Medulla oblongata (tissue), 1 donor: ENCODE data around the gene FUCA1.
A peak's percentile ranks its signal among the peaks of the same experiment; 100 is the strongest.

ENCODE experiments used
- DNase-seq: peaks from one replicate; pipeline ENCODE4 v3.0.0-alpha.2; 2015; ENCODE audit errors: extremely low spot score

FUCA1 gene

DNA sequence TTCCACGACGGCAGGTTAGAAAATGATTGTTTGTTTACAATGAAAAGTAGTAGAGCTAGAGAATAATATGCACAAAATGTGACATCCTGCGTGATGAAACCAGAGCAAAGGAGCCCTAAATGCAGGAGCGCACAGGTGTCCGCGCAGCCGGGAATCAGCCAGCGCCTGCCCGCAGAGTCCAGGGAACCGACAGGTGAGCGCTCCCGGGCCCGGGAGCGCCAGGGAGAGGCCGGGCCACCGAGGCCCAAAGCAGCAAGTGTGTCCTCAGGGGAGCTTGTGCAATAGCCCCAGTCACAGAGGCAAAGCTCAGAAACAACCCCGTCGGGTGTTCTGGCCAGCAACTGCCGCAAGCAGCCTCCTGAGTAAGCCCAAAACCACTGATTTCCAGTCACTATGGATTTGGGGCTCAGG lies 66.7 kb downstream of the FUCA1 start:
- no peak for DNase-seq

DNA sequence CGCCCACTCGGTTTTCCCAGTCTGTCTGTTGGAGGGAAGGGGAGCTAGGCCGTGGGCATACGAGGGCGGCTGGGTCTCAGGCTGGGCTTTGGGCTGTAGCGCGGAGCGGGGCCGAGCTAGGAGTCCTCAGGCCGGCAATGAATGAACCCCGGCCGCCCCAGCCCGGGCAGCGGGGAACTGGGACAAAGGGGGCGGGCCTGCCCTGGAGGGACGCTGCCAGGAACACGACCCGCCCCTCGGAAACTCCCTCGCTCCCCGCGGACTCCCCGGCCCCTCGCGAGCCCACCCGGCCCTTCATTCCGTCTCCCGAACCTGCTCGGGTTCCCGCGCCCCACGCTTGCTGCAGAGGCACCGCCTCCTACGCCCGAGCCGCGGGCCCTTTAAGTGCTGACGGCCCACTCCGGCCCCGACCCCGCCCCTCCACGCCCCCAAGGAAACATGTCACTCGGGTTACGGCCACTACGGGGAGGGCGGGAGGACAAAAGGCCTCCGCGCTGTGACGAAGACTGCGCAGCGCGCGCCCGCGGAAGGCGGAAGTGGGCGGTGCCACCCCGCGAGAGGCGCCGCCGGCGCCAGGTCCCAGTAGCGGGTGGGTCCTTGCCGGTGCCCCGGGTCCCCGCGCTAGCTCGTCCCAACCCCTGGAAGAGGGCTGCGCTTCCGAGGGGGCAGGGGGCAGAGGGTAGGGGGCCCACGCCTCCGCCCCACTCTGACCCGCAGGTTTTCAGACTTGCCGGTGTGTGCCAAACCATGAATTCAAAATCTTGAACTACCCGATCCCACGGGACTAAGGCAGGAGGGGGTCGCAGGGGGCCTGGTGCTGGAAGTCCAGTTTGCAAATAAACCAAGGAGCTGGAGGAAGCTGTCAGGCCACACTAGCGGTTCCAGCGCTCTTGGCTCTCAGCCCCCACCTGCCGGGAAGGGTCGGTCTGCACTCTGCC lies 67.4 kb downstream of the FUCA1 start, which contains the start of gene GALE:
Gene GALE (minus strand): TSS at position 355 of the 938 bp plus-strand sequence. CDS start 1,747 bp downstream, outside the sequence.
- DNase-seq: peak; percentile 95

DNA sequence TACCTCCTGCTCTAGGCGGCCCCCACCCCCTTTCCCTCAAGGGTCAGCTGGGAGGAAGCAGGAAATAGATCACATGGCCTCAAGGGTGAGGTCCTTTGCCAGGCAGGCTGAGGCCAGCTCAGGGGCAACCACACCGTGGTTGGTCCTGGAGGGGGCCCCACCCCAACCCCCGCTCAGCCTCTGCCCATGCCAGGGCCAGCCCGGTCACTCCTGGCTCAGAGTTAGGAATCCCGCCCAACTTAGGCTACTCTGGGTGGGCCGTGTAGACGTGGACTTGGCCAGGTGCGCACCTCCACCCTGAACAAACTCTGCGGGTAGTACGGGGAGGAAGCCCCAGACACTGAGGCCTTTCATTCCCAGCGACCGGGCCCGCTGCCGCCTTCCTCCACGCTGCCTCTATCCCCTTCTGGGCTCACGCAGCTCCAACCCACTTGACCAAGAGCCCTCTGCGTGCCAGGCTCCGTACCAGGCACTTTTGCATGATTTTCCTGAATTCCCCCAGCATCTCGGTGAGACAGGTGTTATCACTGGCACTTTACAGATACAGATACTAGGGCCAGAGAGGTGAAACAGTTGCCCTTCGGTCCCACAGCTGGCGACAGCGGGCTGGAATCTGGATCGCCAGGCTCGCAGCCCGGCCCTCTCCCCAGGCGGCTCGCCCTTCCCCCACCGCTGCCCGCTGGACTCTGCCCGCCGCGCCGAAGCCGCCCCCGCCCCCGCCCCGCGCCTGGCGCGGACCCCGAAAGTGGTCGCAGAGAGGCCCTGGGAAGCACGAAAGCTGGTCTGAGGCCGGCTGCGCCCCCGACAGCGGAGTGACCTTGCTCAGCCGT lies 68.3 kb downstream of the FUCA1 start:
- no peak for DNase-seq

DNA sequence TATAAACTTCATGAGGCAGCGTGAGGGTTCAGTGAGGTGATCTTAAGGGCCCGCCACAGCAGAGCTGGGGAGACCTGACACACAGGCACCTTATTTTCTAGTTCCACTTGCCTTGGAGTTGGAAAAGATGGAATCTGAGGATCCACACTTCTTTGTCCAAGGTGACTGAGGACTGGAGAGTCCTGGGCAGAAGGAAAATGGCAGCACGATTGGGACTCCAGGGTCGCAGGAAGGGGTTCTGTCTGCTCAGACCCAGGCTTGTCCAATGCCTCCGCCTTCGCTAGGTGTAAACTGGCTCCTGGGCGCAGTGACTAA lies 68.9 kb downstream of the FUCA1 start:
- DNase-seq: no peak

DNA sequence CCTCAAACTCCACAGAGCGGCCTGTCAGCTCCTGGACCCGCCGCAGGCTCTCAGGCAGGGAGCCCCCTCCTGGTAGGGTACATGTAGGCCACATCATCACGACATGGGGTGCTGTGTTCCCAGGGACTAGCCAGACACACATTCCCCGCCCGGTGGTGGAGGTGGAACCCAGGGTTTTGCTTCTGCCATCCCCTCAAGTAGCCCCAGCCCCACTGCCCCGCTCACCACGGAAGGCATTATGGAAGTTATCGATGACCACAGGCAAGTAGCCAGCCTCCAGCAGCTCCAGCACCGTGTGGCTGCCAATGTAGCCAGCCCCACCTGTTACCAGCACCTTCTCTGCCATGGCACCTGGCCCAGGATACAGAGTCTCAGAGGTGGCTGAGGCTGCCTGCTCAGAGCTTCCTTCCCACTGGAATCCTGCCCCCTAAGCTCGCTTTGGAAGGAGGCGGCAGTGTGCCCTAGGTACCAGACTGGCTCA lies 69.4 kb downstream of the FUCA1 start:
- DNase-seq: no peak

DNA sequence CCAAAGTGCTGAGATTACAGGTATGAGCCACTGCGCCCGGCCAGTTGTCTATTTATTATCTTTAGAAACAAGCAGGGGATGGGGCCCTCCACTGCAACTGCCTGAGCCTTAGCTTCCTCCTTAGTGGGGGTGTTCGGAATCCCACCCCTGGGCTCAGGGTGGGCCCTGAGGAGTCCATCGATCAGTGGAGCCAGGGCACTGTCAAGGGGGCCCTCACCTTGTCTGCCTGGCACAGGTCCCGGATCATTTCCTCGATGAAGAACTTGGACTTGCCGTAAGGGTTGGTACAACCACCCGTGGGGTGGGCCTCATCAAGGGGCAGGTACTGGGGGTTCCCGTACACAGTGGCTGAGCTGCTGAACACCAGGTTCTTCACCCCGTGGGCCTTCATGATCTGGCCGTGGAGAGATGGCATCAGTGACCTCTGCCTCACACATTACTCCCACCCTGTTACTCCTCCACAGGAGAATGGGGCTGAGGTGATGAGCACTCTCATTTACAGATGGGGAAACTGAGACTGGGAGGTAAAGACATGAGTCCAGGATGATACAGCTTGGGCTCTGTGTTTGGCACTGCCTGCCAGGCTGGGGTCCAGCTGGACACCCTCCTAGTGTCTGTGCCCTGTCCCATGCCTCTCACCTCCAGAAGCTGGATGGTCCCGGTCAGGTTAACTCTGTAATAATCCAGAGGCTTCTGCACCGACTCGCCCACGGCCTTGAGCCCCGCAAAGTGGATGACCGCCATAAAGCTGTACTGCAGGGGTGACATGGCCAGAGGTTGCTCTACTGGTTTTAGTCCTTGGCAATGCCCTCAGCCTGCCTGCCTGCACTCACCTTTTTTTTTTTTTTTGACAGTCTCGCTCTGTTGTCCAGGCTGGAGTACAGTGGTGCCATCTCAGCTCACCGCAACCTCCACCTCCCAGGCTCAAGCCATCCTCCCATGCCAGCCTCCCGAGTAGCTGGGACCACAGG lies 70.3 kb downstream of the FUCA1 start:
- no peak for DNase-seq

DNA sequence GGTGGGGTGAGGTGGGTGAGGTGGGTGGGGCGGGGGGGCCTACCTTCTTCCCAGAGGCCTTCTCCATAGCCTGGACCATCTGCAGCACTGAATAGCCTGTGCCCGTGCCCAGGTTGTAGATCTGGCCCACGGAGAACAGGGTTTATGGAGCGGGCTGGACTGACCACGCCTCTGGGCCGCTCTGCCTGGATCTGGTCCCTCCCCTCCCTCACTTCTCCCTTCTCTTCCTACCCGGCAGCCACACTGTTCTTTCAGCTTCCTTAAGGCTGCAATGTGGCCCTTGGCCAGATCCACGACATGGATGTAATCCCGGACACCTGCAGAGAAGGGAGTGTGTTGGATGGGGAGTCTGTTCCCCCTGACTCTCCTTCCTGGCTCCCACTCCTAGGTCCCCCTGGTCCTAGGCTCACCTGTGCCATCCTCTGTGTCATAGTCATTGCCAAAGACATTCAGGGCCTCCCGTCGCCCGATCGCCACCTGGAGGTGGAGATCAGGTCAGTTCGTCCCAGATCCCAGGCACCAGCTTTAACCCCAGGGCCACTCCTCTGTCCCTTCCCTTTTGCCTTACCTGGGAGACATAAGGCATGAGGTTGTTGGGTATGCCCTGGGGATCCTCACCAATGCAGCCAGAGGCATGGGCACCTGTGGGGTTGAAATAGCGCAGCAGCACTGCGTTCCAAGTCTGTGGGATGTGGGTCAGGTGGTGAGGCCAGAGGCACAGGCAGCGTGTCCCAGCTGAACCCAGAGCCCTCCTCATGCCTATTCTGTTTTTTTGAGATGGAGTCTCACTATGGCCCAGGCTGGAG lies 71.4 kb downstream of the FUCA1 start:
- DNase-seq: no peak

DNA sequence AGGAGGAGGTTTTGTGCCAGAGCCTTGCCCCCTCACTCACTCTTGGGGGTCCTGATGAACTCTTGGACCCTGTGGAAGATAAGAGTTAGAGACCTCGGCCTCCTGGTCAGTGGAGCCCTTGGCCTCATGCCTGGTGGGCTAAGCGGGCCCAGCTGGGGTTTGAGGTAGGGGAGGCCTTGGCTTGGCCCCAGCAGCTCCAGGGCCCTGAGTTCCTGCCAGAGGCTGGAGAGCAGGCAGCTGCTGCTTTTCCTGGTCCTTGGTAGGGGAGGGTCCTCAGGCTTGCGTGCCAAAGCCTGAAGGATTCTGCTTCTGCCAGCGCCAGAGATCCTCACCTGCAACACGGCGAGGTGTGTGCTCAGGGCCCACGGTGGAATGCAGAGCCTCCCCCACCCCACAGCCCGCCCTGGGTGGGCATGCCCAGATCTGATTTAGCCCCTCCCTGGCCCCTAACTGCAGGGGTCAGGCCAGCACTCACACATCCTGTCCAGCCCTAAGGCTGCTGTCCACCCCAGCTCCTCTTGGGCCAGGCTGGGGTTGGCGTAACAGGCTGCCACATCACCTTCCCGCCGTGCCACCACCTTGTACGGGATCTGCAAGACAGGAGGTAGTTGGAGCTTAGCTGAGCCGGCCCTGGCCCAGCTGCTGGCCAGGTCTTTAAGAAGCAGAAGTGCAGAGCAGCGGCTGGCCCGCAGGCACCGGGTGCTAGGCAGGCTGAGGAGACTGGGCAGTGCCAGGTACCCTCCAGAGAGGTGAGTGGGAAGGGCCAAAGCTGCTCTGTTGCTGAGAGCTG lies 72.2 kb downstream of the FUCA1 start:
- DNase-seq: no peak
